ENCODE measurements around the gene TMEM41A.
"Not testable (repeated sequence)": the region's sequence is repeated elsewhere in the genome, so short reads cannot be mapped to it uniquely, and the experiment has no call there.

TMEM41A gene

DNA sequence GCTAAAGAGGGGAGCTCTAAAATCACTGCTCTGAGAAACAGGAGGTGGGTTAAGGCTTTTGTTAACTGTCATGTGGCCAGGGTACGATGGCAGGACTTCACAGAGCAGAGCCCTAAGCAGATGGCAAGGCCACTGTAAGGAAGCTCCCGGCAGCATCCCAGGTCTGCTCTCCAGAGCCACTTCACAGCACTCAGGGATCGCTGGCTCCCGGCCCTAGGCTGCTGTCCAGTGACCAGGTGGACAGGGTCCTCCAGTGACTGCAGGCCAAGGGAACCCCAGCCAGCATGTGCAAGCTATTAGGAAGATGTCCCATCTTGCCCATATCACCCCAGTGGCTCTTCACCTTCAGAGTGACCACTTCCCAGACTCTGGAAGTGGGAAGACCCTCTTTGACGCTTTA lies 10.4 kb downstream of the TMEM41A start:
- DNase-seq (ENCODE audit: low read depth), result no peak

GRCh38 chr3:185486394-185486793 lies 12.4 kb downstream of the TMEM41A start:
- no peak for DNase-seq (ENCODE audit: low read depth)

DNA sequence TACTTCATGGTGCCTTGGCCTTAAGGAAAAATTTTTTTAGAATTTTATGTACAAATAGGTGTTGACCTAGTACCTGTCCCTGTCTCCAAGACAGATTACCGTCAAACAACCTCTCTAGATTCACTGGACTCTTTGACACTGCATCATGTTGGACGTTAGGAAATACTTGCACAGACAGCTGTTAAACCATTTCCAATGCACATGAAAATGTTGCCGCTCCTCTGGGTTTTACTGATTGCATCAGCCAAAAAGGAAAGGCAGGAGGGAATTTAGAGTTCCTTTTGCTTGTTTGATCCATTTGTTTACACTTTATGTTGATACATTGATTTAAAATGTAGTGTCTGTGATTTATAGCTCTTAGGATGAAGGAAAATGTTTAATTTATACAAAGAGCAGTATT lies 14.5 kb downstream of the TMEM41A start:
- no peak for DNase-seq (ENCODE audit: low read depth)

- DNase-seq (ENCODE audit: low read depth), result no peak
Measured at GRCh38 chr3:185479373-185479945, 19.4 kb downstream of the TMEM41A start.

DNA sequence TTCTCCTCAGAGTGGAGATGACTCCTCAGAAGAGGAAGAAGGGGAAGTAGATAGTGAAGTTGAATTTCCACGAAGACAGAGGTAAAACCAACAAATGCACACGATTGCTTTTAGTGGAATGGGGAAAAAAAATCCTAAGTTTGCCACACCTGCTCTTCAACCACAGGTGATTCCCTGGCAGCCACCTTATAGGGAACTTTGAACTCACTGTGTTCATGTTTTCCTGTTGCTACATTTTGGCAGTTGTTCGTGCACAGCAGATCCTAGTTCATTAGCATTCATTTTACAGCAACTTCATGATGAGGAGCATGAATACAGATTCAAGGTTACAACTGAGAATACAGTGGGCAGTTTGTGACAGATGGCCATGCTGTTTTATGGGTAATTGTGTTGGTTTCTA lies 21.5 kb downstream of the TMEM41A start:
- no peak for DNase-seq (ENCODE audit: low read depth)

GRCh38 chr3:185474922-185475321 lies 23.9 kb downstream of the TMEM41A start:
- not testable (repeated sequence) for DNase-seq (ENCODE audit: low read depth)

DNA sequence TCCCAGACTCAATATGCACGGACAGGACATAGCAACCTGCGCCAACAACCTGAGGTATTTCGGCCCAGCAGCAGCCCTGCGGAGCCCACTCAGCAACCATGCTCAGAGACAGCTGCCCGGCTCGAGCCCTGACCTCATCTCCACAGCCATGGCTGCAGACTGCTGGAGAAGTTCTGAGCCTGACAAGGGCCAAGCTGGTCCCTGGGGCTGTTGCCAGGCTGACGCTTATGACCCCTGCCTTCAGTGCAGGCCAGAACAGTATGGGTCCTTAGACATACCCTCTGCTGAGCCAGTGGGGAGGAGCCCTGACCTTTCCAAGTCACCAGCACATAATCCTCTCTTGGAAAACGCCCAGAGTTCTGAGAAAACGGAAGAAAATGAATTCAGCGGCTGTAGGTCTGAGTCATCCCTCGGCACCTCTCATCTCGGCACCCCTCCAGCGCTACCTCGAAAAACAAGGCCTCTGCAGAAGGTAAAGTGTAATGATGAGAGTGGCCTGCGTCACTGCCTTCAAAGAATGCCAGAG lies 25.5 kb downstream of the TMEM41A start:
- no peak for DNase-seq (ENCODE audit: low read depth)

DNA sequence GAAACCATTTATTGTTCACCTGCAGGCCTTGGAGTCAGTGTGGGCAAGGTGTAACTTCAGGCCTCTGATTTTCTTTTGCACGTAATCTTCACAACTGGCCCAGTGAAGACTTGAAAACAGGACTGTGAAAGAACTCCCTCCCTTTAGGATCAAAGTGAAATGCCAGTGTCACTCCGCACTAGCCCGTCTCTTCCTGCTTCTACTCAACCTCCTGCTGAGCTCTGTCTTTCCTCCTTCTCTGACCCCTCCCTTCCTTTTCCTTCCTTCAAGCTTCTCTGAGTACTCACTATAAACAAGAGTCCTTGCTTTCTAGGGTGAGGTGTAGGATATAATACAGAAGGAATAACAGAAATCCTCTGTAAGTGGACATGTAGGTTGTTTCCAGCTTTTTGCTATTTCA lies 28.5 kb downstream of the TMEM41A start:
- DNase-seq (ENCODE audit: low read depth), result no peak

GRCh38 chr3:185469542-185469941 lies 29.3 kb downstream of the TMEM41A start:
- no peak for DNase-seq (ENCODE audit: low read depth)

DNA sequence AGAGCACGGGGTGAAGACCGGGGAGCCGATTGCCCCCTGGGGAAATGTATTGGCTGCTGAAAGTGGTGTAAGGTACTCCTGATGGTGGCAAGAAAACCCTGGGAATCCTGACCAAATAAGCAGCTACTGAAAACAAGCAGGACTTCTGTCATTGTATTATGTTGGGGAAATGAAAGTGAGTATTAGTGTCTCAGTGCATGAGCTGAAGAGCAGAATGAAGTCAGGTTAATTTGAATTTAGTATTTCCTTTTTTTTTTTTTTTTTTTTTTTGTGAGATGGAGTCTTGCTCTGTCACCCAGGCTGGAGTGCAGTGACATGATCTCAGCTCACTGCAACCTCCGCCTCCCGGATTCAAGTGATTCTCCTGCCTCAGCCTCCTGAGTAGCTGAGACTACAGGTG lies 32.7 kb downstream of the TMEM41A start:
- not testable (repeated sequence) for DNase-seq (ENCODE audit: low read depth)

DNA sequence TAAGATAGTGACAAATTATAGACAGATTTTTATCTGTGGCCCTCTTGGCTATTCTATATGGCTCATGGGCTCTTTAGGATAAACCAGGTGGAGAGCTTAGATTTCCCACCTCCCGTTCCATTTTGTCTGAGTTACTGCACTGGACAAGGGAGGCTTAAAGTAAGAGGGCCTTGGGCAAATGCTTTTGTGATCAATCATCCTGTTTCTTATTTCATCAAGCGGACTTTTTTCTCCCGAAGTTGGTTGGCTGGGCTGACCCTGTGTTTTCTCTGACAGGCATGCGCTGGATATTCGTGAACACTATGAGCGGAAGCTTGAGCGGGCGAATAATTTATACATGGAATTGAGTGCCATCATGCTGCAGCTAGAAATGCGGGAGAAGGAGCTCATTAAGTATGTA lies 33.4 kb downstream of the TMEM41A start:
- DNase-seq (ENCODE audit: low read depth), result no peak

GRCh38 chr3:185460719-185461350 lies 38.0 kb downstream of the TMEM41A start:
- no peak for DNase-seq (ENCODE audit: low read depth)

DNA sequence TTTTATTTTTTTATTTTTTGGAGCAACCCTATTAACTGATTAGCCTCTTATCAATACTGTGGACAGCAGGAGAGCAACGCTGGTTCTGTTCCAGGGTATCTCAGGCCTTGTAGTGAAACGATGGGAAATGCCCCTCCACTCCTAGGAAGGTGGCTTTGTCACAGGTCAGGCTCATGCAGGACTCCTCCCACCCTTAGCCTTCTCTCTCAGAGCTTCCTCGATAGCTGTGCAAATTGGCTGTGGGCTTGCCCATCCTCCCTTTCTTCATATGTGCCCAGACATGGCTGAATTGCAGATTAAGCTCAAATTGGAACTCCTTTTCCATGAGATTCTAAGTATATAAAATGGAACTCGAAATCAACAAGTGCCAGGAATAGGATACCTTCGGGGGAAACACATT lies 38.5 kb downstream of the TMEM41A start:
- DNase-seq (ENCODE audit: low read depth), result no peak

- DNase-seq (ENCODE audit: low read depth), result no peak
Measured at GRCh38 chr3:185457376-185457775, 41.5 kb downstream of the TMEM41A start.

- not testable (repeated sequence) for DNase-seq (ENCODE audit: low read depth)
Measured at GRCh38 chr3:185451432-185451831, 47.4 kb downstream of the TMEM41A start.

GRCh38 chr3:185448107-185448506 lies 50.7 kb downstream of the TMEM41A start:
- no peak for DNase-seq (ENCODE audit: low read depth)

- DNase-seq (ENCODE audit: low read depth), result no peak
Measured at GRCh38 chr3:185444329-185444728, 54.5 kb downstream of the TMEM41A start.

- DNase-seq (ENCODE audit: low read depth), result no peak
Measured at GRCh38 chr3:185442031-185442430, 56.8 kb downstream of the TMEM41A start.

GRCh38 chr3:185439745-185440466 lies 58.9 kb downstream of the TMEM41A start:
- DNase-seq (ENCODE audit: low read depth), result no peak

Measured in HS-27A (cell line).